Tibial nerve (tissue), 4 donors: ENCODE data around the gene ACLY.

ENCODE experiments used
- EP300 ChIP-seq, 2 donors: sonication (generic); formaldehyde crosslinking; IDR thresholded peaks; one replicate each; pipeline ENCODE4 v1.6.1; 2017; ENCODE audit warnings: antibody characterized with exemption in 2 of 2, mild to moderate bottlenecking in 1 of 2
- POLR2A ChIP-seq, 2 donors: fragments of 450-650 bp; IDR thresholded peaks; one replicate each; pipeline ENCODE4 v1.6.1; 2017; ENCODE audit warnings: antibody characterized with exemption in 2 of 2, mild to moderate bottlenecking in 2 of 2, moderate library complexity in 2 of 2
- TF ChIP-seq, protein P1 (sequence below), 5 experiments: fragments of 200-600 bp in 3 of 5; fragments of 450-650 bp in 2 of 5; sonication (generic) in 3 of 5; IDR thresholded peaks; one replicate each; pipeline ENCODE4 v1.5.1; 2016 to 2019; ENCODE audit warnings: antibody characterized with exemption in 5 of 5, mild to moderate bottlenecking in 3 of 5, moderate library complexity in 2 of 5

- TF ChIP-seq POLR2A (IDR thresholded peaks at IDR 0.05) = no peak
- no peak for TF ChIP-seq EP300 (IDR thresholded peaks at IDR 0.05)
- TF ChIP-seq, protein P1, sequence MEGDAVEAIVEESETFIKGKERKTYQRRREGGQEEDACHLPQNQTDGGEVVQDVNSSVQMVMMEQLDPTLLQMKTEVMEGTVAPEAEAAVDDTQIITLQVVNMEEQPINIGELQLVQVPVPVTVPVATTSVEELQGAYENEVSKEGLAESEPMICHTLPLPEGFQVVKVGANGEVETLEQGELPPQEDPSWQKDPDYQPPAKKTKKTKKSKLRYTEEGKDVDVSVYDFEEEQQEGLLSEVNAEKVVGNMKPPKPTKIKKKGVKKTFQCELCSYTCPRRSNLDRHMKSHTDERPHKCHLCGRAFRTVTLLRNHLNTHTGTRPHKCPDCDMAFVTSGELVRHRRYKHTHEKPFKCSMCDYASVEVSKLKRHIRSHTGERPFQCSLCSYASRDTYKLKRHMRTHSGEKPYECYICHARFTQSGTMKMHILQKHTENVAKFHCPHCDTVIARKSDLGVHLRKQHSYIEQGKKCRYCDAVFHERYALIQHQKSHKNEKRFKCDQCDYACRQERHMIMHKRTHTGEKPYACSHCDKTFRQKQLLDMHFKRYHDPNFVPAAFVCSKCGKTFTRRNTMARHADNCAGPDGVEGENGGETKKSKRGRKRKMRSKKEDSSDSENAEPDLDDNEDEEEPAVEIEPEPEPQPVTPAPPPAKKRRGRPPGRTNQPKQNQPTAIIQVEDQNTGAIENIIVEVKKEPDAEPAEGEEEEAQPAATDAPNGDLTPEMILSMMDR (IDR thresholded peaks at IDR 0.05) = no peak
Measured at GRCh38 chr17:41824086-41824485, 94.7 kb downstream of the ACLY start.
